H1 (cell line): ENCODE results near the gene MRE11.

Source experiments
- CHD2 ChIP-seq: IDR thresholded peaks from 2 replicates; pipeline ENCODE4 v1.6.1; 2012; ENCODE audit warnings: low read length, improper control_type of control experiment
- CTCF ChIP-seq, 3 experiments: IDR thresholded peaks; 1 replicate in 2 of 3; 2 replicates in 1 of 3; pipeline versions ENCODE4 v1.5.1 to v1.6.1; 2011; ENCODE audit warnings: low read length in 3 of 3, mild to moderate bottlenecking in 3 of 3, inconsistent platforms in 2 of 3, low read depth in 1 of 3, moderate library complexity in 1 of 3; ENCODE audit not compliant: insufficient read depth in 1 of 3; ENCODE audit errors: control extremely low read depth in 1 of 3
- HDAC2 ChIP-seq, 2 experiments: fragments of 300-600 bp in 1 of 2; sonication (generic) in 1 of 2; IDR thresholded peaks; 2 replicates each; pipeline ENCODE4 v1.6.1; 2011 to 2012; ENCODE audit warnings: low read depth in 2 of 2, low read length in 2 of 2, mild to moderate bottlenecking in 2 of 2, moderate library complexity in 2 of 2, borderline replicate concordance in 1 of 2, inconsistent platforms in 1 of 2
- JUND ChIP-seq: IDR thresholded peaks from 2 replicates; pipeline ENCODE4 v1.6.1; 2011; ENCODE audit warnings: mild to moderate bottlenecking, improper control_type of control experiment, low read length
- KDM1A ChIP-seq: fragments of 200-600, 300-600 bp; sonication (generic); IDR thresholded peaks from 2 replicates; pipeline ENCODE4 v1.7.1; 2016; ENCODE audit warnings: mild to moderate bottlenecking, low read length, borderline replicate concordance
- POLR2A ChIP-seq, 2 experiments: IDR thresholded peaks; 1 replicate in 1 of 2; 2 replicates in 1 of 2; pipeline ENCODE4 v1.6.1; 2011; ENCODE audit warnings: low read depth in 2 of 2, low read length in 2 of 2, mild to moderate bottlenecking in 2 of 2; ENCODE audit errors: control extremely low read depth in 1 of 2
- USF2 ChIP-seq: IDR thresholded peaks from 2 replicates; pipeline ENCODE4 v1.6.1; 2011; ENCODE audit warnings: low read length, improper control_type of control experiment
- TF ChIP-seq, protein P1 (sequence below): fragments of 300-600 bp; sonication (generic); IDR thresholded peaks from 2 replicates; pipeline ENCODE4 v1.7.1; 2012; ENCODE audit warnings: low read length, moderate library complexity, mild to moderate bottlenecking, inconsistent platforms; ENCODE audit not compliant: insufficient replicate concordance
- TF ChIP-seq, protein P2 (sequence below): IDR thresholded peaks from 2 replicates; pipeline ENCODE4 v1.6.1; 2012; ENCODE audit warnings: inconsistent platforms

GRCh38 chr11:94518300-94518699 lies 24.7 kb upstream of the MRE11 start:
- no peak for TF ChIP-seq HDAC2 (IDR thresholded peaks at IDR 0.05; ENCODE audit: borderline replicate concordance in 1 of 2, low read depth in 2 of 2, low read length in 2 of 2)
- TF ChIP-seq, protein P1, sequence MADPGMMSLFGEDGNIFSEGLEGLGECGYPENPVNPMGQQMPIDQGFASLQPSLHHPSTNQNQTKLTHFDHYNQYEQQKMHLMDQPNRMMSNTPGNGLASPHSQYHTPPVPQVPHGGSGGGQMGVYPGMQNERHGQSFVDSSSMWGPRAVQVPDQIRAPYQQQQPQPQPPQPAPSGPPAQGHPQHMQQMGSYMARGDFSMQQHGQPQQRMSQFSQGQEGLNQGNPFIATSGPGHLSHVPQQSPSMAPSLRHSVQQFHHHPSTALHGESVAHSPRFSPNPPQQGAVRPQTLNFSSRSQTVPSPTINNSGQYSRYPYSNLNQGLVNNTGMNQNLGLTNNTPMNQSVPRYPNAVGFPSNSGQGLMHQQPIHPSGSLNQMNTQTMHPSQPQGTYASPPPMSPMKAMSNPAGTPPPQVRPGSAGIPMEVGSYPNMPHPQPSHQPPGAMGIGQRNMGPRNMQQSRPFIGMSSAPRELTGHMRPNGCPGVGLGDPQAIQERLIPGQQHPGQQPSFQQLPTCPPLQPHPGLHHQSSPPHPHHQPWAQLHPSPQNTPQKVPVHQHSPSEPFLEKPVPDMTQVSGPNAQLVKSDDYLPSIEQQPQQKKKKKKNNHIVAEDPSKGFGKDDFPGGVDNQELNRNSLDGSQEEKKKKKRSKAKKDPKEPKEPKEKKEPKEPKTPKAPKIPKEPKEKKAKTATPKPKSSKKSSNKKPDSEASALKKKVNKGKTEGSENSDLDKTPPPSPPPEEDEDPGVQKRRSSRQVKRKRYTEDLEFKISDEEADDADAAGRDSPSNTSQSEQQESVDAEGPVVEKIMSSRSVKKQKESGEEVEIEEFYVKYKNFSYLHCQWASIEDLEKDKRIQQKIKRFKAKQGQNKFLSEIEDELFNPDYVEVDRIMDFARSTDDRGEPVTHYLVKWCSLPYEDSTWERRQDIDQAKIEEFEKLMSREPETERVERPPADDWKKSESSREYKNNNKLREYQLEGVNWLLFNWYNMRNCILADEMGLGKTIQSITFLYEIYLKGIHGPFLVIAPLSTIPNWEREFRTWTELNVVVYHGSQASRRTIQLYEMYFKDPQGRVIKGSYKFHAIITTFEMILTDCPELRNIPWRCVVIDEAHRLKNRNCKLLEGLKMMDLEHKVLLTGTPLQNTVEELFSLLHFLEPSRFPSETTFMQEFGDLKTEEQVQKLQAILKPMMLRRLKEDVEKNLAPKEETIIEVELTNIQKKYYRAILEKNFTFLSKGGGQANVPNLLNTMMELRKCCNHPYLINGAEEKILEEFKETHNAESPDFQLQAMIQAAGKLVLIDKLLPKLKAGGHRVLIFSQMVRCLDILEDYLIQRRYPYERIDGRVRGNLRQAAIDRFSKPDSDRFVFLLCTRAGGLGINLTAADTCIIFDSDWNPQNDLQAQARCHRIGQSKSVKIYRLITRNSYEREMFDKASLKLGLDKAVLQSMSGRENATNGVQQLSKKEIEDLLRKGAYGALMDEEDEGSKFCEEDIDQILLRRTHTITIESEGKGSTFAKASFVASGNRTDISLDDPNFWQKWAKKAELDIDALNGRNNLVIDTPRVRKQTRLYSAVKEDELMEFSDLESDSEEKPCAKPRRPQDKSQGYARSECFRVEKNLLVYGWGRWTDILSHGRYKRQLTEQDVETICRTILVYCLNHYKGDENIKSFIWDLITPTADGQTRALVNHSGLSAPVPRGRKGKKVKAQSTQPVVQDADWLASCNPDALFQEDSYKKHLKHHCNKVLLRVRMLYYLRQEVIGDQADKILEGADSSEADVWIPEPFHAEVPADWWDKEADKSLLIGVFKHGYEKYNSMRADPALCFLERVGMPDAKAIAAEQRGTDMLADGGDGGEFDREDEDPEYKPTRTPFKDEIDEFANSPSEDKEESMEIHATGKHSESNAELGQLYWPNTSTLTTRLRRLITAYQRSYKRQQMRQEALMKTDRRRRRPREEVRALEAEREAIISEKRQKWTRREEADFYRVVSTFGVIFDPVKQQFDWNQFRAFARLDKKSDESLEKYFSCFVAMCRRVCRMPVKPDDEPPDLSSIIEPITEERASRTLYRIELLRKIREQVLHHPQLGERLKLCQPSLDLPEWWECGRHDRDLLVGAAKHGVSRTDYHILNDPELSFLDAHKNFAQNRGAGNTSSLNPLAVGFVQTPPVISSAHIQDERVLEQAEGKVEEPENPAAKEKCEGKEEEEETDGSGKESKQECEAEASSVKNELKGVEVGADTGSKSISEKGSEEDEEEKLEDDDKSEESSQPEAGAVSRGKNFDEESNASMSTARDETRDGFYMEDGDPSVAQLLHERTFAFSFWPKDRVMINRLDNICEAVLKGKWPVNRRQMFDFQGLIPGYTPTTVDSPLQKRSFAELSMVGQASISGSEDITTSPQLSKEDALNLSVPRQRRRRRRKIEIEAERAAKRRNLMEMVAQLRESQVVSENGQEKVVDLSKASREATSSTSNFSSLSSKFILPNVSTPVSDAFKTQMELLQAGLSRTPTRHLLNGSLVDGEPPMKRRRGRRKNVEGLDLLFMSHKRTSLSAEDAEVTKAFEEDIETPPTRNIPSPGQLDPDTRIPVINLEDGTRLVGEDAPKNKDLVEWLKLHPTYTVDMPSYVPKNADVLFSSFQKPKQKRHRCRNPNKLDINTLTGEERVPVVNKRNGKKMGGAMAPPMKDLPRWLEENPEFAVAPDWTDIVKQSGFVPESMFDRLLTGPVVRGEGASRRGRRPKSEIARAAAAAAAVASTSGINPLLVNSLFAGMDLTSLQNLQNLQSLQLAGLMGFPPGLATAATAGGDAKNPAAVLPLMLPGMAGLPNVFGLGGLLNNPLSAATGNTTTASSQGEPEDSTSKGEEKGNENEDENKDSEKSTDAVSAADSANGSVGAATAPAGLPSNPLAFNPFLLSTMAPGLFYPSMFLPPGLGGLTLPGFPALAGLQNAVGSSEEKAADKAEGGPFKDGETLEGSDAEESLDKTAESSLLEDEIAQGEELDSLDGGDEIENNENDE = no peak
- TF ChIP-seq CHD2 = no peak
- TF ChIP-seq USF2 = no peak
- TF ChIP-seq CTCF (IDR thresholded peaks at IDR 0.05; ENCODE audit: control extremely low read depth in 1 of 3, insufficient read depth in 1 of 3, low read depth in 1 of 3, low read length in 3 of 3) = no peak
- TF ChIP-seq, protein P2, sequence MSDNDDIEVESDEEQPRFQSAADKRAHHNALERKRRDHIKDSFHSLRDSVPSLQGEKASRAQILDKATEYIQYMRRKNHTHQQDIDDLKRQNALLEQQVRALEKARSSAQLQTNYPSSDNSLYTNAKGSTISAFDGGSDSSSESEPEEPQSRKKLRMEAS = no peak
- TF ChIP-seq KDM1A = no peak
- TF ChIP-seq JUND = no peak
- no peak for TF ChIP-seq POLR2A (IDR thresholded peaks at IDR 0.05; ENCODE audit: control extremely low read depth in 1 of 2, low read depth in 2 of 2, low read length in 2 of 2)
